HPDE6-E6E7 (cell line): ENCODE results near the gene FAIM2.

Experiments
- DNase-seq: peaks from one replicate; pipeline ENCODE4 v3.0.0; 2011; ENCODE audit warnings: missing footprints; ENCODE audit errors: extremely low spot score

FAIM2 gene

GRCh38 chr12:49894751-49895148, 8.9 kb downstream of the FAIM2 start:
- no peak for DNase-seq

GRCh38 chr12:49893753-49894750, 9.6 kb downstream of the FAIM2 start:
- peak; percentile 74 for DNase-seq

- no peak for DNase-seq
Observed at GRCh38 chr12:49892732-49893317, 10.9 kb downstream of the FAIM2 start.

DNA sequence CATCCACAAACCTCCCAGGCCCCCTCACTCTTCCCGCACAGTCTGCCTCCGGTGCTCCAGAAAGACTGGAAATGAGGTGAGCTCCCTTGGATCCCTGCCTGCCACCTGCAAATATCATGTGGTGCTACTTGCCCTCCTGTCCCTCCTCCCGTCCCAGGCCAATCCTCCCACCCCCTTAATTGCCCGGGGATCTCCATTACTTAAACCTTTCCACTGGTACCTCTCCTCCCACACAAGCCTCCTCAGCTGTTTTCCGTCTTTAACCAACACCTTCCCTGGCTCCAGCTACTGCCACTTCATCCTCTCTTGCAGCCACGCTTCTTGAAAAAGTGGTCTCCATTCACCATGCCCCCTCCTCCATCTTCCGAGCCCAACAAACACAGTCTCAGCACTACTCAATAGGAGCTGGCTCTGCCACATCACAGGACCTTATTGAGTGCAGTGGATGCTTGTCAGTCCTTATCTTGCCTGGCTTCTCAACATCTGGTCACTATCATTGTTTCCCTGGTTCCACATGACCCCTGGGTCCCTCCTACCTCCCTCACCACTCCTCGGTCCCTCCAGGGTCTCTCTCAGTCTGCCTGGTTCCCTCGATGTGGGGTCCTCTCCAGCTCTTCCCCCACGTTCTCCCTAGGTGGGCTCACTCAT, 11.5 kb downstream of the FAIM2 start:
- DNase-seq: no peak

DNA sequence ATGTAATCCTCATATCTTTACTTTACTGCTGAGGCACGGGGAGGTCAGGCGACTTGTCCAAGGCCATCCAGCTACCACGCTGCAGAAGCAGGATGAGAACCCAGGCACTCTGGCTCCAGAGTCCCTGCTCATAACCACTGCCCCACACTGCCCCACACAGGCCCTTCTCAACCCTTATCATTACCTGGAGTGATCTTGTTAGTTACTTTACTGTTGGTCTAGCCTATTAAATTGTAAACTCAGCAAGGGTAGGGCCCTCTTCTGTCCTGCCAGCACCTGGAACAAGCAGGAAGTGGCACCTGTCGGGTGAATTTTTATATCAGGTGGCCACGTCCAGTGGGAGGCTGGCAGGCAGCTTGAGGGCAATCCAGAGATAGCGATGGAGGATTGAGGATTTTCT, 12.2 kb downstream of the FAIM2 start:
- DNase-seq: no peak

GRCh38 chr12:49891012-49891411, 12.7 kb downstream of the FAIM2 start:
- no peak for DNase-seq

- no peak for DNase-seq
Observed at GRCh38 chr12:49890096-49890461, 13.6 kb downstream of the FAIM2 start.

DNA sequence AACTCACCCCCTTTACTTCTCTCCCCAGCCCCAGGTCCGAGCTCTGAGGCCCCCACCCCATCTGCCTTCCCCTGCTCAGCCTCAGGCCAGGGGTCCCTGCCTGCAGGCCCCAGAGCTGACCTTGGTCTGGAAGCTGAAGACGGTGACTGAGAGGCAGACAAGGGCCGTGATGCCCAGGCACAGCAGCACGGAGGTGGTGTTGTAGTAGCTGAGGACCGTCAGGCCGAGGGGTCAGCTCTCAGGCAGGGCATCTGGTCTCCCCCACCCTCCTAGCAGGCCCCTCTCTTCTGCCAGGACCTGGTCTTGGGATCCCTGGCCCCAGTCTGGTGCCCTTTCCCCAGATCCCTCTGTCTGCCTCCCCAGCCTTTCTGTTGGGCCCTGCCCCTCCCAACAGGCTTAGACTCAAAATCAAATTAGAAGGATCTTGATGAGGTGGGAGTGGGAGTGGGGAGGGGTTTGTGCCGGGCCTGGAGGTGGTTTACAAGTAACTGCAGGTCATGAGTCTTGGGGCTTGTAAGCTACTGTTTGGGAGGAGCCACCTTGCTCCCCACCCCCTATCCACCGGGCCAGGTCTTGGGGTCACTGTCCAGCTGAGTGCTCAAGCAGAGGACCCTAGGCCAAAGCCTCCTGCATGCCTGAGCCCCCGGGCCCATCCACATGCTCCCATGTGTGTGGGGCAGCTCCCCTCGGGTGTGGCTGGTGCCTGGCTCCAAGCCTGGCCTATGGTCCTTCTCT, 14.2 kb downstream of the FAIM2 start:
- no peak for DNase-seq

- DNase-seq: no peak
Observed at GRCh38 chr12:49888461-49889151, 15.1 kb downstream of the FAIM2 start.

- DNase-seq: no peak
Observed at GRCh38 chr12:49887536-49888401, 15.9 kb downstream of the FAIM2 start.

GRCh38 chr12:49887091-49887490, 16.6 kb downstream of the FAIM2 start:
- no peak for DNase-seq

- DNase-seq: no peak
Observed at GRCh38 chr12:49885663-49886461, 17.8 kb downstream of the FAIM2 start.

- no peak for DNase-seq
Observed at GRCh38 chr12:49885118-49885517, 18.6 kb downstream of the FAIM2 start.

DNA sequence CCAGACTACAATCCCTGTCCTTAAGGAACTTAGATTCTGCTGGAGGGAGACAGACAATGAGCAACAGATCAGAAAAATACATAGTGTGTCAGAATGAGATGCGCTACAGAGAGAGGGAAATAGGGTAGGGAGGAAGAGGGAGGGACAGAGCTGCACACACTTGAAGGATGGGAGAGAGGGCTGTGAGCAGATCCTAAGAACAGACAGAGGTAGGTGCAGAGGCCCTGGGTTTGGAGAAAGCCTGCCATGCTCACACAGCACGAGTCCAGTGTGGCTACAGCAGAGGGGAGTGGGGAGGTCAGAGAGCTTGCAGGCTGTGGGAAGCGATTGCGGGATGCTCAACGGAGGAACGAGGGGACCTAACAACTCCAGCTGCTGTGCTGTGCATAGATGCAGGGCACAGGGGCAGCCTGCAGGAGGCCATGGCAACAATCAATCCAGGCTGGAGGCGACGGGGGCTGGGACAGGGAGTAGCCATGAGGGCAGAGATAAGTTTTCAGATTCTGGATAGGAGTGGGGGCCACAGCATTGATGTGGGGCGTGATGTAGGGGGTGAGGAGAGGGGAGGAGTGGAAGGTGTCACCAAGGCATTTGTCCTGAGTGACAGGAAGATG, 20.7 kb downstream of the FAIM2 start:
- DNase-seq: no peak

GRCh38 chr12:49882248-49882850, 21.4 kb downstream of the FAIM2 start:
- DNase-seq: no peak

DNA sequence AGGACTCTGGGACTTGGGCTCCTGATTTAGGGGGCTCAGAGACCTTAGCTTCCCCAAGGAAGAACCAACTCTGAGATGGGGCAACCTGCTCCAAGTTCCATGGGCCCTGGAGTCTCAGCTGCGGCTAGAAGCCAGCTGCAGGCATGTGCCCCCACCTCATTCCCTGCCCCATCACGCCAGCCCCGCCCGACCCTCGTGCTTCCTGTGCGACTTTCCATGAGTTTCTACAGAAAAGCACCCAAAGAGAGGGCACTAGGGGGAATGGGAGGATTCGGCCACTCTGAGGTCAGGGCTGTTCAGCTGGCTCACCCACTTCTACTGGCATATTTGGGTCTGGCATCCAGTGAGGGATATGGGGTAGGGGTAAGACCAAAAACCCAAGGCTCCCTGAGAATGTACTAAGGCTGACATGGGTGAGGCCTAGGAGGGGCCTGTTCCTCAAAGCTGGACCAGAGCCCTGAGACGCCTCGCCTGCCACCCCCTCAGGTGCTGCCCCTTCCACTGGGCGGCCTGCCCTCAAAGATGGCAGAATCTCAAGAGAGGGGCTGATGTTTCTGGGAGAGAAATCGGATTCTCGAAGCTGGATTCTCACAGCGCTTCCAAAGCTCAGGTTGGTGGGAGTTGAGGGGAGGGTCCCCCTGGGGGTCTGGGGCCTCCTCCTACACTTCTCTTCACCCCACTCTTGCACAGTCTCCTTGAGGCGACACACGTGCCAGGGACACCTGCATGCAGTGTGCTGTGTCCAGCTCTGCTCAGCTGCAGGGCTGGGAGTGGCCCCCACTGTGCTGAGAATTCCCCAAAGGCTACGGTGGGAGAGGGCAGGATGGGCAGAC, 22.1 kb downstream of the FAIM2 start:
- no peak for DNase-seq

DNA sequence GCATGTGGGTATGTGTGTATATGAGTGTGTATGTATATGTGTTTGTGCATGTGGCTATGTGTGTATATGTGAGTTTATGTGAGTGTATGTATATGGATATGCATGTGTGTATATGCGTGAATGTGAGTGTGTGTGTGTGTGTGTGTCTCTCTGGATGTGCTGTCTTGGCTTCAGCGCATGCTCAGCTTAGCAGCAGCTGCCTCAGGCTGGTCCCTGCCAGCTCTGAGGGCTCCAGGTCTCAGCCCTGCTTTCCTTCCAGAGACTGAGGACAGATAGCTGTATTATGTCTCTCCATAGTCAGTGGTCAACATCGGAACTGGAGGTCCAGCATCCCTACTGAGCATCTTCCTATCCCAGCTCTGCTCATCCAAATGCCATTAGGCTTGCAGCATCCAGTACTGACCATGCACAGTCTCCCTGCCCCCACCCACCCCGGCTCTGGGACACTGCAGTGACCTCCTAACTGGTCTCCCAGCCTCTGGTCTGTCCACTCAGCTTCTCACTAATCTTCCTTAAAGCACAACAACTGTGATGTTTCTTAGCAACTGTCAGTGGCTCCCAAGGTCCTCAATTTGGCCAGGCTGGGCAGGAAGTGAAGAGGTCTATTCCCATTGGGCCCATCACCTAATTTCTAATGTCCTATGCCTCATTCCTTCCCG, 22.8 kb downstream of the FAIM2 start:
- DNase-seq: no peak
